Stimulated activated CD4-positive, alpha-beta T cell treated with anti-CD3 and anti-CD28 coated beads, Interleukin-1b, Interleukin-23, amount 100 ng/mL, for 24 hours (primary cell): ENCODE measurements around the gene EXOC6.
"Not testable (repeated sequence)": the region's sequence is repeated elsewhere in the genome, so short reads cannot be mapped to it uniquely, and the experiment has no call there.

Experiments used
- DNase-seq, 4 experiments: peaks; one replicate each; pipeline ENCODE4 v3.0.0-alpha.2; 2020; ENCODE audit warnings: low read depth in 4 of 4, low spot score in 1 of 4

Gene EXOC6

DNA sequence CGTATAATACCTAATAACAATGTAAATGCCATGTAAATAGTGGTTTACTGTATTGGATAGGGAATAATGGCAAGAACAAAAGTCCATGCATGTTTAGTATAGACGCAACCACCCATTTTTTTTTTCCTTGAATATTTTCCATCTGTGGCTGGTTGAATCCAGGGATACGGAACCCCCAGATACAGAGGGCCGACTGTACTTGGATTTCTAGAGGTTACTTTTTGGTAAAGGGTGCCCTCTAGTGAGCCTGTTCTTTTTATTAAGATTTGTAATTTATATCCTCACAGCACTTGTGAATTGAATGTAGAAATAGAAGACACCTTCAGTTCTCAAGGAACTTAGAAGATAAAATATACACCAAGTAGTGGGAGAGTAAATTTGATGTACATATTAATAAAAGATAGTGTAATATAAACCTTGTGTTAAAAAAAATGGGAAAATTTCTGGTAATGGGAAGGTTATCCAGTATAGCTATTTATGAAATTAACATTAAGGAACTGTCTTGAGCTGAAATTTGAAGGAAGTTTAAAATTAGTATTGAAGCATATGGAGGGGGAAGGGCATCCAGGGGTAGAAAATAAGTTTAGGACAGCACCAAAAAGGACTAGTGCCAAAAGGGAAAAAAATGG lies 32.0 kb downstream of the EXOC6 start:
- no peak for DNase-seq

DNA sequence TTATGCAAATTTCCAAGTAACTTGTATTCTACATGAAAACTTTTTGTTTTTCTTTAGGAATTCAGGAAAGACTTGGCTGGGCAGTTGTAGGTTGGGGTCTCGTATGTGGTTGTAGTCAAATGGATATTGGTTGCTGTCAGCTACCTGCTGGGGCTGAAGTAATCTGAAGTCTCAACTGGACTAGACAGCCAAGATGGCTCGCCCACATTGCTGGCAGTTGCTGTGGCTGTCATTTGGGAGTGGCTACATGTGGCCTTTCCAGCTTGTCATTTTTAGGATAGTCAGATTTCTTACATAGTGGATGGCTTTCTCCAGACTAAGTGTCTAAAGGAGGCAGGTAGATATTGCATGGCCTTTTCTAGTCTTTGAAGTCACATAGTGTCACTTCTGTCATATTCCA lies 32.6 kb downstream of the EXOC6 start:
- DNase-seq = no peak

DNA sequence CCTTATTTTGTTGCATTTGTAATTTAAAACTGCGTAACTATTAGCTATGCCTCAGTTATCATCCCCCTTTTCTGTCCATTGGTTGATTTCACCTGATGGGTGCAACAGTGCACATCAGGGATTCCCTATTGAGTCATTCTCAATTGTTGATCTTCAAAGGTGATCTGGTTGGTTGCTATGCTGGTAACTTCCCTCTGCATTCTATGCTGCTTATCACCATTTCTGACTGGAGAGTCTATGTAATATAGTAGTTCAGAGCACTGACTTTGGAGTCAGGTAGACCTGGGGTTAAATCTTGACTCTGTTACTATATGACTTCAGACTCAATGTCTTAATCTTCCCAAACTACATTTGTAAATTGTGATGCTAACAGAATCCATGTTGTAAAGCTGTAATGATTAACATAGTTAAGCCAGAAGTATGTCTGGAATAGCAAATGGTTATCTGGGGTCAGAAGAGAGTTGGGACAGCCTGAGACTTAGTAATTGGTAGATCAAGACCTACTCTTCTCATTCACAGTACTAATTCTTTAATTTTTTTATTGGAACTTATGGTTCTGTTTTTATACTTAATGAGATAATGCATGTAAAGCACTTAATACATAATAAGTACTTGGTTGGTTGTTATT lies 38.1 kb downstream of the EXOC6 start:
- no peak for DNase-seq

DNA sequence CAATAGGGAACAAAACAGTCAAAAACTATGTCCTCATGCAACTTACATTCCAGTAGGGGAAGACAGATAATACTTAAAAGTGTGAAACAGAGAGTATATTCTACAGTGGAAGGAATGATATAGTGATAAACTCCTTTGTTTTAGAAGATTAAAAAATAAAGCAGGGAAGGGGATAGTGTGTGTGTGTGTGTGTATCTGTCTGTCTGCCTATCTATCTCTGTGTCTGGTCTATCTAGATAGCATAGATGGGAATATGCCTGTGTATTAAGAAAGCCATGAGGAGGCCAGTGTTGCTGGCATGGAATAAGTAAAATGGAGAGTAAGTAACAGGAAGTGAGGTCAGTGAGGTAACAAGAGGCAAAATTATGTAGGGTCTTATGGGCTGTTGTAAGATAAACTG lies 42.2 kb downstream of the EXOC6 start:
- no peak for DNase-seq

DNA sequence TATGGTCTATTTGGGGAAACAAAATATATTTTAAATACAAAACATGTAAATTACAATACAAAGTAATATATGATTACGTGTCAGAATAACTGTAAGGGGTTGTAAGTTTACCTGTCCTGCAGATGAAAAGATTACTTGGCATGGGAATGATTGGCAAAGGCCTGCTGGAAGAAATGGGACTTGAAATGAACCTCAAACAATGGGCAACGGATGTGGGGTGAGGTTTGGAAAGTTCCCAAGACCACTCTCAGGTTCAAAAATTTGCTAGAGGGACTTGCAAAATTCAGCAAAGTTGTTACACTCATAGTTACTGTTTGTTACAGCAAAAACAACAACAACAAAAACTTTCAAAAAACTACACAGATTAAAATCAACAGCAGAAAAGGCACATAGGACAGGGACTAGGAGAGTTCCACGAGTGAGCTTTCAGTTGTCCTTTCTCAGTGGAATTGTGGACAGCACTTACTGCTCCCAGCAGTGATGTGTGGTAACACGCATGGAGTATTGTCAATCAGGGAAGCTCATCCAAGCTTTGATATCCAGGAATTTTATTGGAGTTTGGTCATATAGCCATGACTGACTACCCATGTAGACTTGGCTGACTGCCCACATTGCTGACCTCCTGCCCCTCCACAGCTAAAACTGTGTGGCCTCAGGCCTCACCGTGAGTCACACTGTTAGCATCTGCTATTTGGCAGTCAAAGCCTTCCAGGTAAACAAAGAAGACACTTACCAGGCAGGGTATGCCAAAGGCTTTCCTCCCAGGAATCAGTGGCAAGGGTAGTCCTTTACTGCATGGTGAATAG lies 43.8 kb downstream of the EXOC6 start:
- no peak for DNase-seq

DNA sequence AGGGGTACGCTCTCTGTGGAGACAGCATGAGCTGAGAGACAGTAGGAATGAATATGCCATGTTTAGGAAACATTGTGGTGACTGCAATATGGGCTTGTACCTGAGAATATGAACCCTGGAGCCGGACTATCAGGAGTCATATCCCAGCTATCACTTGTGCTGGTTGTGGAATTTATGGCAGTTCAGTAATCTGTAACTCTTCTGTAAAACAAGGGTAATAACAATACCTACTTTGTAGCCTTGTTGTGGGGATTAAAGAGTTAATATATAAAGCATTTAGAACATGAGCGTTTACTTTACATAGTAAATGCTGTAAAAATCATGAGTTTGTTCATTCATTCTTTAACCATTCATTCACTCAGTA lies 44.4 kb downstream of the EXOC6 start:
- no peak for DNase-seq

DNA sequence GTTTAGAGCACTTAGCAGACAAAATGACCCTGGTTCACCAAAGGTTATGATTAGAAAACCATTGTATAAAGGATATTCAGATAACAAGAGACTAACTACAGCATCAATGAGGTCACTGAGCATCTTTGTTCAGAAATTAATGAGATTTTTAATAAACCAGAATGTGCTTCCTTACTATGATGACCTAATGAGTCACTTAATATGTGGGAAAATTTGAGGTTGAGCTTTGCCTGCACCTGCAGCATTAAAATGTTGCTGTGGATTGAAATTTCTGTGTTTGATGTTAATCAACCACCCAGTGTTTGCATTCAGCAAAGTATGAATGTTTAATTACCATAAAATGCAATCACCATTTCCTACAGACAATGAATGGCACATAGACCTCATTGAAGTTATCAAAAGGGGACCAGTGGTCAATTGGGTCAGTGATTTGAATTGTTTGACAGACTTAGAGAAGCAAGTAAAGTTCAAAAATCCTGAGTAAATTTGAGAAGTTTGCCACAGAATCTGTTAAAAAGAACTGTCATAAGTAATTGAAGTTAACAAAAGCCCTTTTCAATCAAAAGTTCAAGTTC lies 45.8 kb downstream of the EXOC6 start:
- DNase-seq = no peak

DNA sequence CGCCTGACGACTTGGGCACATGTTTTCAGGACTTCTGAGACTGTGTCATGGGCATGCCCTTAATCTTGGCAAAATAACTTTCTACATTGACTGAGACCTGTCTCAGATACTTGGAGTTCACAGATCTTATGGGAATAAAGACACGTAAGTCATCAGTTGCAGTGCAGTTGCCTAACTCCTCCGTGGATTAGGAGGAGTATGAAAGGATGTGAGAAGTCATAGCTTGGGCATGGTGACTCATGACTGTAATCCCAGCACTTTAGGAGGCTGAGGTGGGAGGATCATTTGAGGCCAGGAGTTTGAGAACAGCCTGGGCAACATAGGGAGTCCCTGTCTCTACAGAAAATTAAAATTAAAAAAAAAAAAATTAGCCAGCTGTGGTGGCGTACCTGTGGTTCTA lies 49.6 kb downstream of the EXOC6 start:
- no peak for DNase-seq

DNA sequence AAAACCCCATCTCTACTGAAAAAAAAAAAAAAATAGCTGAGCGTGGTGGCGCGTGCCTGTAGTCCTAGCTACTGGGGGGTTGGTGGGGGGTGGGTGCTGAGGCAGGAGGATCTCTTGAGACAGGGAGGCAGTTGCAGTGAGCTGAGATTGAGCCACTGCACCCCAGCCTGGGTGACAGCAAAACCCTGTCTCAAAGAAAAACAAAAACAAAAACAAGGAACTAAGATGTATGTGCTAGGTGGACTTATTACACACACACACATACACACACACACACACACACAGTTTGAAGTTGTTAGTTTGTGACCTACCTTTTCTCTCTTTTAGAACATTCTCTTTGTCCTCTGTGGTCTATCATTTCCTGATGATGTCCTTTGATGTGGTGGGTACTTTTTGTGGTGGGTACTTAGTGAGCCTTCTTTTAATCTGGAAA lies 53.5 kb downstream of the EXOC6 start:
- no peak for DNase-seq

DNA sequence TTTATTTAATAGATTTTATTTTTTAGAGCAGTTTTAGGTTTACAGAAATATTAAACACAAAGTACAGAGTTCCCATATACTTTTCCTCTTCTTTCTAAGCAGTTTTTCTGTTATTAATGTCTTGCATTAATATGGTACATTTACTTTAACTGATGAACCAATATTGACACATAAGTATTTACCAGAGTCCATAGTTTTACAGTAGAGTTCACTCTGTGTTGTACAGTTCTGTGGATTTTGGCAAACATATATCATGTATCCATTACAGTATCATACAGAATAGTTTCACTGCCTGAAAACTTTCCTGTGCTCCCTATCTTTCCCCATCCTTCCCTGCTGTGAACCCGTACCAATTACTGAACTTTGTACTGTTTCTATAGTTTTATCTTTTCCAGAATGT lies 55.3 kb downstream of the EXOC6 start:
- DNase-seq = no peak

DNA sequence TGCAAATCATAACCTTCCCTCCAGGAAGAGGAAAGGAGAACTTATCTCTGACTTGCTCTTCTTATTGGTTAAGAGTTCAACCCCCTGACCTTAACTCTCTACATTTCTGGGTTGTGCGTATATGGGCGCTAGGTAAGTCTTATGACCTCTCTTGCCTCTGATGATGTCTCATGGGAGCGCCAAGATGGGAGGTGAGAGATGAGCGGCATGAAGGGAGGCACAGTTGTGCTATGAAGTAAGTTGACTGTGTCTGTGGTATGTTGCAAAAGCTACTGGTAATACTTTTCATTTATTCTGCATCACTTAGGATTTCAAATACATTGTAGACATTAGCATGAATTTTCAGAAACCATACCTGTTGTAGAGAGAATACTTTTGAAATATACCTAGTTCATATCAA lies 59.0 kb downstream of the EXOC6 start:
- no peak for DNase-seq

DNA sequence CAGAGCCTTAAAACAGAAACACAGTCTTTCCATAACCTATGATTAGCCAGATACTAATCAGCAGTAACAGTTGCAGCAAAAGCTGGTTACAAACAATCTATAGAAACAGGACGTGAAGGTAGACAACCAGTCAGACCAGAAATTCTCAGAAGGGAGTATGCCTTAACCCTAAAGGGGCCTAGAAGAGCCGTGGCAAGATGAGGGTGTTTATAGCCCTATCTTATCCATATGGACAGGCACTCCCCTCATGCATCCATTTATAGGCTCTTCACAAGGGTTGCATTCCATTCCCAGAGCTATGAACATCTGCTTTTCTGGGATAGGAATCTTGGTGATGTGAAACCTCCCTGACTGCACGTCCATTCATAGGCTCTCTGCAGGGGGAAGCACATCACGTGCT lies 64.3 kb downstream of the EXOC6 start:
- not testable (repeated sequence) for DNase-seq

DNA sequence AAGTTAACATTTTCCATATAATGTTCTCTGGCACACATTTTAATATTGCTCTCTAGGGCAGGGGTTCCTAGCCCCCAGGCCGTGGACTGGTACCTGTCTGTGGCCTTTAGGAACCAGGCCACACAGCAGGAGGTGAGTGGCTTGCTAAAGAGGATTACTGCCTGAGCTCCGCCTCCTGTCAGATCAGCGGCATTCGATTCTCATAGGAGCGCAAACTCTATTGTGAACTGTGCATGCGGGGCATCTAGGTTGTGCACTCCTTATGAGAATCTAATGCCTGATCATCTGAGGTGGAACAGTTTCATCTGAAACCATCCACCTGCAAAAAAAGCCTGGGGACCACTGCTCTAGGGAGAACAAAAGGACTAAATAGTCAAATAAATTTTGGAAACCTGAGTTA lies 65.7 kb downstream of the EXOC6 start:
- DNase-seq = no peak

DNA sequence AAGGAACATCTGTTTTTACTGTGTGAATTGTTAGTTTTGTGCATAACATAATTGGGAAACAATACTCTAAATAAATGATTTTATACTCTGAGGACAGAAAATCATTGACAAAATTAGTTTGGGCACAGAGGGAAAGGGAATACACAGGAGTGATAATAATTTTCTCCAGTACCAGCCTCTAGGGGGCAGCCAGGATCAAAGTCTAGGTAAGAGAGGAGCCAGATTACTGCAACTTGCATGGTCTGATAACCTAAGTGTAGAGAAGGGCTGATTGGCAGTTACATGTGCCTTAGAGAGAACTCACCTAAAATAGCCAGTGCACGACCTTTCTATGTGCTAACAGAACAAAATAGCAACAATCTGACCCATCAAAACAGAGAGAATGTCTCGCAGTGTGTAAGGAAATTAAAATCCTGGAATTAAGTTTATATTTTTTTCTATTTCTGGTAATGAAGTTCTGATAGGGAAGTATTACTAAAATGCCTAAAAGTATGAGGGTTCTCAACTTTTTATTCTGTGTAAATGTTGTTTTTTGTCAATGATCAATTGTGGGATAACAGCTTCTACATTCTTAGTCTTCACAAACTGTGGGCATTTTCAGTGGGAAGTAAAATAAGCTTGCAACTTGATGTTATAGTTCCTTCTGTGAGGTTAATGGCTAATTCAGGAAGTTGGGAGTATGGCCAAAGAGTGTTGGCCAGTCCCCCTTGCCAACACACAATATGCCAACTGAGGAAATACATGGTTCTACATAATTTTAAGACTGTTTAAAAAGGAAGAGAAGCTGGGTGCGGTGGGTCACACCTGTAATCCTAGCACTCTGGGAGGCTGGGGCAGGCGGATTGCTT lies 66.4 kb downstream of the EXOC6 start:
- DNase-seq = peak; percentile 10 to 30 (median 16)

DNA sequence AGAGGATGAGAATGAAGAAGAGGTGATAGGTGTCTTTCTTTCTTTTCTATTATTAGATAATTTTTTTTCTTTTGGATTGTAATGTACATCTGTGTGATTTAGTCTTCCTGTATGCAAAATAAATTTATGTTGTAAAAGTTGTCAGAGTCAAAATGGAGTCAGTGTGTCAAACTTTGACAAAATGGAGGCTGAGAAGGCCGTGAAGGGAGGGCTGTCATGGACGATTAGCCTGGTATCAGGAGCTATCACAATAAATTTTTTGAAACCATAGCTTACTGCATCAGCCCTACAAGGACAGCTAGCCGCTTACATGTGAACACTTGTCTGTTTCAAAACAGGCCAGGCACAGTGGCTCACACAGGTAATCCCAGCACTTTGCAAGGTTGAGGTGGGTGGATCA lies 67.6 kb downstream of the EXOC6 start:
- DNase-seq = no peak

DNA sequence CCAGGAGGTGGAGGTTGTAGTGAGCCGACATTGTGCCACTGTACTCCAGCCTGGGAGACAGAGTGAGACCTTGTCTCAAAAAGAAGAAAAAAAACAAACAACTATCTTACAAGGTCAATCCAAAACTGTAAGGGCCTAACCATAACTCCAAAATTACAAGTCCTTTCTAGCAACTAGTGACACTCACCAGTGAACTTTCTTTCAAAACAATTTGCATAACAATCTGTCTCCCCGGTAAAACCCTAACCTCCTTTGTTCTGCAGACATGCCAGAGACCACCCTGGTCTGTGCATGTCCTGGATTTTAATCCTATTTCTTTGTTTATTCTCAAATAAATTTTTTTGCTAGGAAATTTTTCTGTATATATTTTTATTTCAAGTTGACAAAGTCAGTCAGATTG lies 68.1 kb downstream of the EXOC6 start:
- DNase-seq = no peak

DNA sequence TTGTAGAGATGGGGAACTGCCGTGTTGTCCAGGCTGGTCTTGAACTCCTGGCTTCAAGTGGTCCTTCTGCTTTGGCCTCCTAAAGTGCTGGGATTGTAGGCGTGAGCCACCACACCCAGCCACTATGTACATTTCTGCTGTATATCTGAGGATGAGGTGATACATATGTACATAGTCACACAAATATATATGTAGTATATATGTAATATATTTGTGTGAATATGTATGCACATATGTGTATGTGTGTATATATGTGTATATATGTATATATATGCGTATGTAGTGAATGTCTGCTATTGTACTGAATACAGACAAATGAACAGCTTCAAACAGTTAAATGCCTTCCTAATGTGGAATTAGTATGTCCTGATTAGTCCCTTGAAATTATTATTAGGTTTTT lies 70.3 kb downstream of the EXOC6 start:
- DNase-seq = no peak

DNA sequence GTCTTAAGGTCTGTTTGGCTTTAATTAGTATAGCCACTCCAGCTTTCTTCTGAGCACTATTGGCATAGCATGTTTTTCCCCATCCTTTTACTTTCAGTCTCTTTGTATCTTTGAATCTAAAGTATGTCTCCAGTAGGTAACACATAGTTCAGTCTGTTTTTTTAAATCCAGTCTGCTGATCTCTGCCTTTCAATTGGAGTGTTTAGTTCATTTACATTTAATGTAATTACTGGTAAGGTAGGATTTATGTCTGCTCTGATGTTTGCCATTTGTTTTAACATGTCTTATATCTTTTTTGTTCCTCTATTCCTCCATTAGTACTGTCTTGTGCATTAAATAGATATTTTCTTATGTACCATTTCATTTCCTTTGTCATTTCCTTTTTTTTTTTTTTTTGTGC lies 72.5 kb downstream of the EXOC6 start:
- no peak for DNase-seq

DNA sequence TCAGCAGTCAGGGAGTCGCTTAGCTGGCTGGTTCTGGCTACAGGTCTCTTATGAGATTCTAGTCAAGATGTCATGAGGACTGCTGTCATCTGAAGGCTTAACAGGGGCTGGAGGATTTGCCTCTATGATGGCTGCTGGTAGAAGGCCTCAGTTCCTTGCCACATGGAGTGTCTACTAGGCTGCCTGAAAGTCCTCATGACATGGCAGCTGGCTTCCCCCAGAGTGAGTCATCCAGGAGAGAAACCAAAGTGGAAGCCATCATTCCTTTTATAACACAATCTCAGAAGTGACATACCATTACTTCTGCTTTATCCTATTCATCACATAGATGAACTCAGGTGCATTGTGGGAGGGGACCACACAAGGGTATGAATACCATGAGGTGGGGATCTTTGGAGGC lies 75.1 kb downstream of the EXOC6 start:
- no peak for DNase-seq

DNA sequence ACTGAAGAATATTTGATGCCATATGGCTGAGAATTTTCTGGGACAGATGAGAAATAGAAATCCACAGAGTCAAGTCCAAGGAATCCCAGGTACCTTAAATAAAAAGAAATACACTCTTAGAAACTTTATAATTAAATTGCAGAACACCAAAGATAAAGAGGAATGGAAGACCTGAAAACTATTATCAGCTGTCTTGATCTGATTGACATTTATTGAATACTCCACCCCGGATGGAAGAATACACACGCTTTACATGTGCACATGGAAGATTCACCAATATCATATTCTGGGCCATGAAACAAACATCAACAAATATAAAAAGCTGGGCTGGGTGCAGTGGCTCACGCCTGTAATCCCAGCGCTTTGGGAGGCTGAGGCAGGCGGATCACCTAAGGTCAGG lies 81.6 kb downstream of the EXOC6 start:
- no peak for DNase-seq

DNA sequence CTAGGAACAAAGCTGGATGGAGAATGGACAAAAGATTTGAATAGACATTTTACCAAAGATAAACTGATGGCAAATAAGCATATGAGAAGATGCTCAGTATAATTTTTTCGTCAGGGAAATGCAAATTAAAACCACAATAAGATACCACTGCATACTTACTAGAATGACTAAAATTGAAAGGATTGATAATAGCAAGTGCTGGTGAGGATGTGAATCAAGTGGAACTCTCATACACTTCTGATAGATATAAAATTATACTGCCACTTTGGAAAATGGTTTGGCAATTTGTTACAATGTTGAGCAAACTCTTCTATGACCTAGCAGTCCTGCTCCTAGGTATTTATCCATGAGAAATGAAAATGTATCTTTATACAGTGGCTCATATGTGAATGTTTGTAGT lies 83.3 kb downstream of the EXOC6 start:
- DNase-seq = no peak
